Erythroblast (primary cell): ENCODE measurements around the gene ENHO.

ENCODE experiments used
- DNase-seq, 2 experiments: peaks; one replicate each; lab custom pipeline; 2025; lab: John Stamatoyannopoulos, UW
- GATA1 ChIP-seq: IDR thresholded peaks from 2 replicates; pipeline ENCODE4 v1.6.1; 2011; ENCODE audit warnings: low read depth, mild to moderate bottlenecking, control low read depth, low read length, moderate library complexity
- POLR2A ChIP-seq: IDR thresholded peaks from 2 replicates; pipeline ENCODE4 v1.6.1; 2011; ENCODE audit warnings: mild to moderate bottlenecking, low read length

Gene ENHO

GRCh38 chr9:34522971-34523797, at the start of gene ENHO:
ENHO (minus strand) TSS chr9:34522990; CDS start chr9:34521695, 1,295 bp downstream.
- peak; percentile 91 to 96 for DNase-seq
- TF ChIP-seq POLR2A (no peak), GATA1 (no peak)

- no peak for TF ChIP-seq POLR2A
- TF ChIP-seq GATA1: no peak
- no peak for DNase-seq
Measured at GRCh38 chr9:34572092-34572491, 49.3 kb upstream of the ENHO start.

GRCh38 chr9:34571481-34571810, 48.7 kb upstream of the ENHO start:
- no peak for DNase-seq
- TF ChIP-seq POLR2A: no peak

GRCh38 chr9:34570809-34571480, 48.2 kb upstream of the ENHO start:
- TF ChIP-seq POLR2A (no peak), GATA1 (no peak)
- no peak for DNase-seq

GRCh38 chr9:34570376-34570775, 47.6 kb upstream of the ENHO start:
- TF ChIP-seq GATA1: no peak
- no peak for TF ChIP-seq POLR2A
- DNase-seq: no peak

GRCh38 chr9:34568774-34569173, 46.0 kb upstream of the ENHO start:
- TF ChIP-seq GATA1 (no peak), POLR2A (no peak)
- no peak for DNase-seq

- no peak for TF ChIP-seq POLR2A
- TF ChIP-seq GATA1: no peak
- no peak for DNase-seq
Measured at GRCh38 chr9:34568133-34568532, 45.3 kb upstream of the ENHO start.

- DNase-seq: no peak
- TF ChIP-seq POLR2A: no peak
- no peak for TF ChIP-seq GATA1
Measured at GRCh38 chr9:34566972-34567371, 44.2 kb upstream of the ENHO start.

GRCh38 chr9:34566322-34566721, 43.5 kb upstream of the ENHO start:
- TF ChIP-seq POLR2A (no peak), GATA1 (no peak)
- DNase-seq: no peak

- no peak for DNase-seq
- no peak for TF ChIP-seq POLR2A
- no peak for TF ChIP-seq GATA1
Measured at GRCh38 chr9:34565856-34566255, 43.1 kb upstream of the ENHO start.

- DNase-seq: no peak
- no peak for TF ChIP-seq POLR2A
- no peak for TF ChIP-seq GATA1
Measured at GRCh38 chr9:34564617-34565016, 41.8 kb upstream of the ENHO start.

- TF ChIP-seq GATA1 (no peak), POLR2A (no peak)
- no peak for DNase-seq
Measured at GRCh38 chr9:34563262-34563661, 40.5 kb upstream of the ENHO start.

GRCh38 chr9:34562135-34562745, 39.5 kb upstream of the ENHO start:
- DNase-seq: peak; percentile 32 to 61
- no peak for TF ChIP-seq POLR2A
- TF ChIP-seq GATA1: no peak

- no peak for DNase-seq
- TF ChIP-seq GATA1 (no peak), POLR2A (no peak)
Measured at GRCh38 chr9:34560599-34561214, 37.9 kb upstream of the ENHO start.
